H1 (cell line): Measurements from ENCODE around the gene SLC6A12. TPM values are rescaled to one million over a fixed set of nuclear protein-coding genes. Genes with fewer than 3 reads are reported as not detected.

Experiments
- BRCA1 ChIP-seq: IDR thresholded peaks from 2 replicates; pipeline ENCODE4 v1.6.1; 2012; ENCODE audit warnings: low read depth, low read length, improper control_type of control experiment
- CBX8 ChIP-seq: fragments of 300-800, 300-1000 bp; sonication (generic); IDR thresholded peaks from 2 replicates; pipeline ENCODE4 v1.7.1; 2016; ENCODE audit warnings: low read depth, low read length, borderline replicate concordance
- CEBPB ChIP-seq: IDR thresholded peaks from 2 replicates; pipeline ENCODE4 v1.6.1; 2012; ENCODE audit warnings: low read depth, low read length
- HDAC2 ChIP-seq, 2 experiments: fragments of 300-600 bp in 1 of 2; sonication (generic) in 1 of 2; IDR thresholded peaks; 2 replicates each; pipeline ENCODE4 v1.6.1; 2011 to 2012; ENCODE audit warnings: low read depth in 2 of 2, low read length in 2 of 2, mild to moderate bottlenecking in 2 of 2, moderate library complexity in 2 of 2, borderline replicate concordance in 1 of 2, inconsistent platforms in 1 of 2
- MAFK ChIP-seq: IDR thresholded peaks from 2 replicates; pipeline ENCODE4 v1.6.1; 2012; ENCODE audit warnings: low read depth, mild to moderate bottlenecking, improper control_type of control experiment, low read length
- POU5F1 ChIP-seq: IDR thresholded peaks from 2 replicates; pipeline ENCODE4 v1.6.1; 2011; ENCODE audit warnings: low read depth, mild to moderate bottlenecking, low read length, moderate library complexity
- SIN3A ChIP-seq, 2 experiments: IDR thresholded peaks in 1 of 2; conservative IDR thresholded peaks in 1 of 2; 2 replicates each; pipeline ENCODE4 v1.6.1; 2011 to 2012; ENCODE audit warnings: low read length in 2 of 2, improper control_type of control experiment in 1 of 2, low read depth in 1 of 2, mild to moderate bottlenecking in 1 of 2
- YY1 ChIP-seq: IDR thresholded peaks from 2 replicates; pipeline ENCODE4 v1.6.1; 2011; ENCODE audit warnings: low read depth, mild to moderate bottlenecking, low read length
- polyA plus RNA-seq, 7 experiments: library from polyadenylated mRNA; depleted of rRNA in 3 of 7; stranded (reverse) in 5 of 7; unstranded in 2 of 7; fragments of >200 nt in 5 of 7; fragments of 200-250 nt in 2 of 7; gene quantifications; 1 replicate in 5 of 7; 2 replicates in 1 of 7; 4 replicates in 1 of 7; pipeline versions ENCODE4 v1.2.1 to v1.2.3, GENCODE V29; 2011 to 2013; ENCODE audit warnings: missing spikeins in 2 of 7, mixed read lengths in 2 of 7
- total RNA-seq: library from RNA; stranded (reverse); fragmentation: NEBNext Ultra II Directional; extraction: Animal tissue kit (Norgen Biotek cat#: 25700); gene quantifications from 2 replicates; pipeline ENCODE4 v1.2.1, GENCODE V29; 2021

The SLC6A12 gene
- total and polyA plus RNA-seq, 2 of the 8 experiments (the other 6 are each of a cell fraction or from before 2014, with no cell fraction given) = 0.70 to 1.1 TPM

- TF ChIP-seq SIN3A (conservative IDR thresholded peaks at IDR 0.05 in 1 of 2, IDR thresholded peaks at IDR 0.05 in 1 of 2; ENCODE audit: low read depth in 1 of 2, low read length in 2 of 2) = no peak
- TF ChIP-seq POU5F1 = no peak
- TF ChIP-seq CEBPB = no peak
- no peak for TF ChIP-seq BRCA1
- no peak for TF ChIP-seq MAFK
- TF ChIP-seq YY1 = no peak
- TF ChIP-seq HDAC2 (IDR thresholded peaks at IDR 0.05; ENCODE audit: borderline replicate concordance in 1 of 2, low read depth in 2 of 2, low read length in 2 of 2) = no peak
- no peak for TF ChIP-seq CBX8
Measured at GRCh38 chr12:209246-209645, 4.7 kb downstream of the SLC6A12 start (continued).
